T-helper 2 cell treated with Interferon-gamma antibody and Interleukin-4, amounts not matched to agents 5 μg/mL and 100 μg/mL, for 36 hours (primary cell): Measurements from ENCODE around the gene ZFR2.

Experiments used
- DNase-seq: peaks from one replicate; pipeline ENCODE4 v3.0.0; 2021; ENCODE audit warnings: low spot score
- H3K27ac Mint-ChIP-seq: one replicate; pipeline ENCODE4 v1.8.0; 2021; ENCODE audit warnings: mild to moderate bottlenecking, mixed read lengths
- H3K27me3 Mint-ChIP-seq: one replicate; pipeline ENCODE4 v1.8.0; 2021; ENCODE audit warnings: low read depth, mixed read lengths
- H3K36me3 Mint-ChIP-seq: one replicate; pipeline ENCODE4 v1.8.0; 2021; ENCODE audit warnings: low read depth, mixed read lengths
- H3K4me1 Mint-ChIP-seq: one replicate; pipeline ENCODE4 v1.8.0; 2021; ENCODE audit warnings: low read depth, mixed read lengths
- H3K4me3 Mint-ChIP-seq: one replicate; pipeline ENCODE4 v1.8.0; 2022; ENCODE audit warnings: mild to moderate bottlenecking, moderate library complexity, mixed read lengths
- H3K9me3 Mint-ChIP-seq: one replicate; pipeline ENCODE4 v1.8.0; 2021; ENCODE audit warnings: mixed read lengths

ZFR2 gene

DNA sequence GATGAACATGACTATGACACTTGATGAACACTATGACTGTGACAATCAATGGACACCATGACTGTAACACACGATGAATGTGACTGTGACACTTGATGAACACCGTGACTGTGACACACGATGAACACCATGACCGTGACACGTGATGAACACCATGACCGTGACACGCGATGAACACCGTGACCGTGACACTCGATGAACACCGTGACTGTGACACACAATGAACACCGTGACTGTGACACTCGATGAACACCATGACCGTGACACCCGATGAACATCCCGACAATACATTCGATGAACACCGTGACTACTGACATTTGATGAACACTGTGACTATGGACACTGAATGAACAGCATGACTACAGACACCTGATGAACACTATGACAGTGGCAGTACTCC, 30.9 kb downstream of the ZFR2 start:
- Mint-ChIP-seq H3K27ac (no peak overlapping the region), H3K4me3 (no peak overlapping the region), H3K36me3 (no peaks in the 10 kb centered on the region), H3K9me3 (peaks cover 5% of the 10 kb centered on the region), H3K27me3 (no peaks in the 10 kb centered on the region), H3K4me1 (no peaks in the 10 kb centered on the region)
- no peak for DNase-seq

DNA sequence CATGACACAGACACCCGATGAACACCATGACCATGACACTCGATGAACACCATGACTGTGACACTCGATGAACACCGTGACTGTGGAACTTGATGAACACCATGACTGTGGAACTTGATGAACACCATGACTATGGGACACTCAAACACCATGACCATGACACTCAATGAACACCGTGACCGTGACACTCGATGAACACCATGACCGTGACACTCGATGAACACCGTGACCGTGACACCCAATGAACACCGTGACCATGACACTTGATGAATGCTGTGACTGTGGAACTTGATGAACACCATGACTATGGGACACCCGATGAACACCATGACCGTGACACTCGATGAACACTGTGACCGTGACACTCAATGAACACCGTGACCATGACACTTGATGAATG, 31.5 kb downstream of the ZFR2 start:
- Mint-ChIP-seq H3K27me3 (no peaks in the 10 kb centered on the region), H3K9me3 (peaks cover 5% of the 10 kb centered on the region), H3K4me1 (no peaks in the 10 kb centered on the region), H3K36me3 (no peaks in the 10 kb centered on the region), H3K27ac (no peak overlapping the region), H3K4me3 (no peak overlapping the region)
- DNase-seq, result no peak

GRCh38 chr19:3836887-3837286, 32.0 kb downstream of the ZFR2 start:
- H3K4me1 Mint-ChIP-seq, result no peaks in the 10 kb centered on the region
- no peaks in the 10 kb centered on the region for H3K36me3 Mint-ChIP-seq
- peaks cover 5% of the 10 kb centered on the region for H3K9me3 Mint-ChIP-seq
- no peak overlapping the region for H3K27ac Mint-ChIP-seq
- no peak overlapping the region for H3K4me3 Mint-ChIP-seq
- DNase-seq, result no peak
- no peaks in the 10 kb centered on the region for H3K27me3 Mint-ChIP-seq

DNA sequence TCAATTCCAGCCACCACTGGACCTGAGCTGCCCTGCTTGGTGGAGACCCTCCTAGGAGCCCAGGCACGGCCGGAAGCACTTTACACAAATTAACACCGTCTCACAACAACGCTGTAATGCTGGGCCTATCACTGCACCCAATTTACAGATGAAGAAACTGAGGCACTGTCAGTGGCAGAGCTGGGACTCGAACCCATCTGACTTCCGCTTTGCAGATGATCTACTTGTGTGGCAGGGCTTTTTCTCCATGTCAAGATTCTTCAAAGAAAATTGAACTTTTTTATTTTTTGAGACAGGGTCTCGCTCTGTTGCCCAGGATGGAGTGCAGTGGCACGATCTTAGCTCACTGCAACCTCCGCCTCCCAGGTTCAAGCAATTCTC, 33.8 kb downstream of the ZFR2 start:
- no peaks in the 10 kb centered on the region for H3K27me3 Mint-ChIP-seq
- no peak for DNase-seq
- no peaks in the 10 kb centered on the region for H3K4me1 Mint-ChIP-seq
- no peaks in the 10 kb centered on the region for H3K36me3 Mint-ChIP-seq
- H3K4me3 Mint-ChIP-seq, result no peak overlapping the region
- peaks cover 5% of the 10 kb centered on the region for H3K9me3 Mint-ChIP-seq
- H3K27ac Mint-ChIP-seq, result no peak overlapping the region

DNA sequence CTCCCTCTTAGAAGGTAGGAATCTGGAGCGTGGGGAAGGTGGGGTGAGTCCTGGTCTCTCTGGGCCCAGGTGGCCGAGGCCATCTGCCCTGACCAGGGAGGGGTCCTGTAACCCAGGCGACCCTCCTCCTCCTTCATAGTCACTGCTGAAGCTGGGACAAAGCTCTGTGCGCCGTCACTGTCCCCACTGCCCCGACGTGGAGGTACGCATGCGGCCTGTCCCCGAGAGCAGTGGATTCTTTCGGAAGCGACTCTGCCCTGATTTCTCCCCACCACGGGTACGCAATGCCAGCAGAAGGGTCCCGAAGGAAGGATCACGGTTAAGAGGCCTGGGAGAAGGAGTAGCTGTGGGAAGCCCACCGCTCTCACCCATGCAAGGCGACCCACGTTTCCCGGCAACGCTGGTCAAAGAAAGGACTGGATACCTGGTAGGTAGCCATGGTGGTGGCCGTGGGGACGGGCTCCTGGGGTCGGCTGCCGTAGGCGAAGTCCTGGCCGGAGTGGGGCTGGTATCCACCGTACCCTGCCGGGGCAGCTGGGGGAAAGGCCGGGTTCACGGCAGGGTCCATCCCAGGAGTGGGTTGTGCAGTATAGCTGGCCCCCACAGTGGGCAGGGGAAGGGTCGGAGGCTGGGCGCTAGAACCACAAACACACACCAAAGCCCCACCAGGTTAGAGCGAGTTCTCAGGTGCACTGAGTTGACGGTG, 34.3 kb downstream of the ZFR2 start:
- H3K4me3 Mint-ChIP-seq, result no peak overlapping the region

GRCh38 chr19:3833578-3834348, 35.1 kb downstream of the ZFR2 start:
- Mint-ChIP-seq H3K36me3 (no peaks in the 10 kb centered on the region), H3K4me3 (no peak overlapping the region), H3K27me3 (no peaks in the 10 kb centered on the region), H3K27ac (no peak overlapping the region), H3K9me3 (peaks cover 5% of the 10 kb centered on the region), H3K4me1 (no peaks in the 10 kb centered on the region)
- no peak for DNase-seq

More for the DNA sequence above, 34.3 kb downstream of the ZFR2 start:
- H3K4me1 Mint-ChIP-seq, result no peaks in the 10 kb centered on the region
- peaks cover 5% of the 10 kb centered on the region for H3K9me3 Mint-ChIP-seq
- DNase-seq, result no peak
- no peaks in the 10 kb centered on the region for H3K36me3 Mint-ChIP-seq
- no peak overlapping the region for H3K27ac Mint-ChIP-seq
- H3K27me3 Mint-ChIP-seq, result no peaks in the 10 kb centered on the region

DNA sequence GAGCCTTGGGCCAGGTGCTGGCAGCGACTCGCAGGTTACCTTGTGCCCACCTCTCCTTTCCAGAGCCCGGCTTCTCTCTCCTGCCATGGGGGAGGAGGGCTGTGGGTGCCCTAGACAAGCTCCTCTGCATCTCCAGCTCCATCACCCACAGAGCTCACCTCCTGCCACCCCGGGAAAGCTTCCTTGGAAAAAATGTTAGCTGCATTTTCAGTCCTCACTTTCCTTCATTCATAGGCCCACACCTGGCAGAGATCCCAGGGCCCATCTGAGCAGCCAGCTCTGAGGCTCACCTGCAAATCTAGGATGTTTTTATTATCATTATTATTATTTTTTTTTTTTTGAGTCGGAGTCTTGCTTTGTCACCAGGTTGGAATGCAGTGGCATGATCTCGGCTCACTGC, 36.8 kb downstream of the ZFR2 start:
- H3K4me3 Mint-ChIP-seq, result no peak overlapping the region
- no peak overlapping the region for H3K27ac Mint-ChIP-seq
- H3K4me1 Mint-ChIP-seq, result no peaks in the 10 kb centered on the region
- no peaks in the 10 kb centered on the region for H3K36me3 Mint-ChIP-seq
- no peaks in the 10 kb centered on the region for H3K27me3 Mint-ChIP-seq
- no peak for DNase-seq
- H3K9me3 Mint-ChIP-seq, result no peaks in the 10 kb centered on the region

- Mint-ChIP-seq H3K4me3 (no peak overlapping the region), H3K27ac (no peak overlapping the region)
These were observed 37.2 kb downstream of the ZFR2 start for GRCh38 chr19:3831601-3832000.

GRCh38 chr19:3830621-3831589, 37.9 kb downstream of the ZFR2 start:
- no peak overlapping the region for H3K27ac Mint-ChIP-seq
- no peaks in the 10 kb centered on the region for H3K36me3 Mint-ChIP-seq
- no peaks in the 10 kb centered on the region for H3K4me1 Mint-ChIP-seq
- no peaks in the 10 kb centered on the region for H3K9me3 Mint-ChIP-seq
- DNase-seq, result no peak
- no peaks in the 10 kb centered on the region for H3K27me3 Mint-ChIP-seq
- no peak overlapping the region for H3K4me3 Mint-ChIP-seq

More at GRCh38 chr19:3831601-3832000, 37.2 kb downstream of the ZFR2 start:
- H3K9me3 Mint-ChIP-seq, result no peaks in the 10 kb centered on the region
- H3K27me3 Mint-ChIP-seq, result no peaks in the 10 kb centered on the region
- no peaks in the 10 kb centered on the region for H3K4me1 Mint-ChIP-seq
- no peaks in the 10 kb centered on the region for H3K36me3 Mint-ChIP-seq
- no peak for DNase-seq

DNA sequence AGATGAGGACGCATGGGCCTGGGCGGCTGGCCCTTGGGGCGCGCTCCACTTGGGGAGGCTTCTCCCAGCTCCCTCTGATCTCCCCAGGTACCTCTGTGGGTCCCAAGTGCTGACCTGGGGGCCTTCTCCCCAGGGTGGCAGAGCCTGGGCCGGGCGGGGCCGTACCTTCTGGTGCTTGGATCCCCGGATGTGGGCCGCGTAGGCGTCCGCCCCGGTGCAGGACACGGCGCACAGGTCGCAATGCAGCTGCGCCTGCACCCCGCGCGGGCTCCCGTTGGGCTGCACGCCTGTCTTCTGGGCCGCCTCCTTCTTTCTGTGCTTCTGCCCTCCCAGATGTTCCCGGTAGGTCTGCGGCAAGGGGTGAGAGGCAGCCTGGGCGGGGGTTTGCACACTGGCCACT, 41.5 kb downstream of the ZFR2 start:
- H3K27me3 Mint-ChIP-seq, result no peaks in the 10 kb centered on the region
- no peaks in the 10 kb centered on the region for H3K4me1 Mint-ChIP-seq
- H3K27ac Mint-ChIP-seq, result no peak overlapping the region
- no peaks in the 10 kb centered on the region for H3K9me3 Mint-ChIP-seq
- H3K36me3 Mint-ChIP-seq, result no peaks in the 10 kb centered on the region
- DNase-seq, result no peak
- H3K4me3 Mint-ChIP-seq, result no peak overlapping the region

DNA sequence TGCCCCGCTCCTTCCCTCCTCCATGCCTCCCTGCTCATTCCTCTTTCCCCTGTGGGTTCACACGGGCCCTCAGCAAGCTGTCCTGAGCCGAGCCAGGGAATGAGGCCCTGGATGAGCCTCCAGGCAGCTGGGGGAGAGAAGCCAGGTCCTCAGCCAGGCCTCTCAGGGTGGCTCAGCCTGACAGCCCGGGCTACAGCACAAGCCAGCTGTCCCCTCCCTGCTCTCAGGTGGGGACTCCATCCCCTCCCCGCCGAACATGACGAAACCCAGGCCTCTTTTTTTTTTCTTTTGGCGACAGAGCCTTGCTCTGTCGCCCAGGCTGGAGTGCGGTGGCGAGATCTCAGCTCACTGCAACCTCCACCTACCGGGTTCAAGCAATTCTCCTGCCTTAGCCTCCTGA, 42.7 kb downstream of the ZFR2 start:
- Mint-ChIP-seq H3K27ac (no peak overlapping the region), H3K36me3 (no peaks in the 10 kb centered on the region), H3K9me3 (no peaks in the 10 kb centered on the region), H3K4me1 (peaks cover 5% of the 10 kb centered on the region), H3K4me3 (no peak overlapping the region), H3K27me3 (no peaks in the 10 kb centered on the region)
- no peak for DNase-seq

GRCh38 chr19:3825286-3825956, 43.4 kb downstream of the ZFR2 start:
- no peak for DNase-seq
- H3K4me3 Mint-ChIP-seq, result no peak overlapping the region
- H3K27ac Mint-ChIP-seq, result no peak overlapping the region
- no peaks in the 10 kb centered on the region for H3K27me3 Mint-ChIP-seq
- no peaks in the 10 kb centered on the region for H3K9me3 Mint-ChIP-seq
- no peaks in the 10 kb centered on the region for H3K36me3 Mint-ChIP-seq
- peaks cover 5% of the 10 kb centered on the region for H3K4me1 Mint-ChIP-seq

GRCh38 chr19:3823350-3823713, 45.5 kb downstream of the ZFR2 start:
- Mint-ChIP-seq H3K4me1 (peaks cover 8% of the 10 kb centered on the region), H3K27ac (no peak overlapping the region), H3K36me3 (no peaks in the 10 kb centered on the region), H3K4me3 (no peak overlapping the region), H3K9me3 (no peaks in the 10 kb centered on the region), H3K27me3 (no peaks in the 10 kb centered on the region)
- DNase-seq, result no peak
